ENCODE data around the gene WDR64.
"Not testable (repeated sequence)": the region's sequence is repeated elsewhere in the genome, so short reads cannot be mapped to it uniquely, and the experiment has no call there.

Gene WDR64

GRCh38 chr1:241823925-241824324 is 171.8 kb downstream of the WDR64 start:
- H2AK5ac ChIP-seq (ENCODE audit: low read length), result no peak overlapping the region
- H2AFZ ChIP-seq (ENCODE audit: insufficient read depth, low read length, poor library complexity), result no peak overlapping the region

GRCh38 chr1:241825581-241825980 is 173.5 kb downstream of the WDR64 start:
- no peaks in the 10 kb centered on the region for H3K27me3 ChIP-seq (ENCODE audit: insufficient read depth, low read length)
- no peaks in the 10 kb centered on the region for H3K36me3 ChIP-seq (ENCODE audit: control insufficient read depth in 1 of 2, insufficient read depth in 2 of 2, low read length in 2 of 2)
- H2AFZ ChIP-seq (ENCODE audit: insufficient read depth, low read length, poor library complexity), result no peak overlapping the region
- H3K14ac ChIP-seq (ENCODE audit: low read length), result no peak overlapping the region
- no peak overlapping the region for H3K9ac ChIP-seq (ENCODE audit: low read length)
- no peak overlapping the region for H3K4me2 ChIP-seq (ENCODE audit: low read length)
- DNase-seq, result no peak
- no peak overlapping the region for H3K4me3 ChIP-seq (ENCODE audit: low read depth, low read length)
- H3K27ac ChIP-seq (ENCODE audit: low read depth, low read length), result no peak overlapping the region
- no peak overlapping the region for H3K4ac ChIP-seq (ENCODE audit: low read depth, low read length)
- H3K23ac ChIP-seq (ENCODE audit: low read length), result no peak overlapping the region
- no peak overlapping the region for H4K91ac ChIP-seq (ENCODE audit: low read depth, low read length)
- H3K79me2 ChIP-seq (ENCODE audit: control insufficient read depth, insufficient read depth, low read length, poor library complexity), result no peaks in the 10 kb centered on the region
- no peak overlapping the region for H2AK5ac ChIP-seq (ENCODE audit: low read length)
- no peak overlapping the region for H2BK120ac ChIP-seq (ENCODE audit: insufficient read depth, low read length, poor library complexity)
- no peak overlapping the region for H2BK5ac ChIP-seq (ENCODE audit: low read depth, low read length, poor library complexity)
- H3K4me1 ChIP-seq (ENCODE audit: control insufficient read depth in 1 of 2, insufficient read depth in 2 of 2, low read length in 2 of 2), result no peaks in the 10 kb centered on the region
- H4K12ac ChIP-seq (ENCODE audit: low read depth, low read length), result no peak overlapping the region
- H4K8ac ChIP-seq (ENCODE audit: low read depth, low read length), result no peak overlapping the region
- H2BK12ac ChIP-seq (ENCODE audit: low read length), result no peak overlapping the region
- peaks cover 2% of the 10 kb centered on the region for H3K79me1 ChIP-seq (ENCODE audit: low read length)
- H3K18ac ChIP-seq (ENCODE audit: low read length), result no peak overlapping the region
- no peaks in the 10 kb centered on the region for H3K9me3 ChIP-seq (ENCODE audit: insufficient read depth, low read depth, low read length)

More at GRCh38 chr1:241823925-241824324, 171.8 kb downstream of the WDR64 start:
- H3K9me3 ChIP-seq (ENCODE audit: insufficient read depth, low read depth, low read length), result no peaks in the 10 kb centered on the region
- no CpG with 5 or more reads among the region's 1 CpG for WGBS (ENCODE audit: extremely low coverage, insufficient coverage, insufficient read length)
- H3K4ac ChIP-seq (ENCODE audit: low read depth, low read length), result no peak overlapping the region
- no peak overlapping the region for H4K91ac ChIP-seq (ENCODE audit: low read depth, low read length)
- no peak overlapping the region for H4K12ac ChIP-seq (ENCODE audit: low read depth, low read length)
- no peak overlapping the region for H3K18ac ChIP-seq (ENCODE audit: low read length)
- no peak overlapping the region for H3K23ac ChIP-seq (ENCODE audit: low read length)
- H3K27ac ChIP-seq (ENCODE audit: low read depth, low read length), result no peak overlapping the region
- H4K8ac ChIP-seq (ENCODE audit: low read depth, low read length), result no peak overlapping the region
- H3K36me3 ChIP-seq (ENCODE audit: control insufficient read depth in 1 of 2, insufficient read depth in 2 of 2, low read length in 2 of 2), result no peaks in the 10 kb centered on the region
- no peak overlapping the region for H3K4me3 ChIP-seq (ENCODE audit: low read depth, low read length)
- no peaks in the 10 kb centered on the region for H3K27me3 ChIP-seq (ENCODE audit: insufficient read depth, low read length)
- H3K4me2 ChIP-seq (ENCODE audit: low read length), result no peak overlapping the region
- no peak for DNase-seq
- H3K79me1 ChIP-seq (ENCODE audit: low read length), result no peaks in the 10 kb centered on the region
- no peak overlapping the region for H2BK5ac ChIP-seq (ENCODE audit: low read depth, low read length, poor library complexity)
- H3K9ac ChIP-seq (ENCODE audit: low read length), result no peak overlapping the region
- H3K4me1 ChIP-seq (ENCODE audit: control insufficient read depth in 1 of 2, insufficient read depth in 2 of 2, low read length in 2 of 2), result no peaks in the 10 kb centered on the region
- H2BK120ac ChIP-seq (ENCODE audit: insufficient read depth, low read length, poor library complexity), result no peak overlapping the region
- no peak overlapping the region for H2BK12ac ChIP-seq (ENCODE audit: low read length)
- H3K79me2 ChIP-seq (ENCODE audit: control insufficient read depth, insufficient read depth, low read length, poor library complexity), result no peaks in the 10 kb centered on the region
- H3K14ac ChIP-seq (ENCODE audit: low read length), result no peak overlapping the region

DNA sequence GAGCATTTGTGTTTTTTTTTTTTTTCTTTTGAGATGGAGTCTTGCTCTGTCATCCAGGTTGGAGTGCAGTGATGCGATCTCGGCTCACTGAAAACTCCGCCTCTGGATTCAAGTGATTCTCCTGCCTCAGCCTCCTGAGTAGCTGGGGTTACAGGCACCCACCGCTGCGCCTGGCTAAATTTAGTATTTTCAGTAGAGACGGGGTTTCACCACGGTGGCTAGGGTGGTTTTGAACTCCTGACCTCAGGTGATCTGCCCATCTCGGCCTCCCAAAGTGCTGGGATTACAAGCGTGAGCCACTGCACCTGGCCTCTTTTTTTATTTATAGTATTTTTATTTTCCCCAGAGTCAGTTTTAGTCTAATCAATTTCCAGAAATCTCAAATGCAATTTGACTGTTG is 174.5 kb downstream of the WDR64 start:
- not testable (repeated sequence) for H4K12ac ChIP-seq (ENCODE audit: low read depth, low read length); H4K8ac ChIP-seq (ENCODE audit: low read depth, low read length); H2BK5ac ChIP-seq (ENCODE audit: low read depth, low read length, poor library complexity); H3K27me3 ChIP-seq (ENCODE audit: insufficient read depth, low read length); H3K23ac ChIP-seq (ENCODE audit: low read length); H3K18ac ChIP-seq (ENCODE audit: low read length); DNase-seq; H3K4me2 ChIP-seq (ENCODE audit: low read length); H2BK120ac ChIP-seq (ENCODE audit: insufficient read depth, low read length, poor library complexity); H3K79me1 ChIP-seq (ENCODE audit: low read length); H3K4me1 ChIP-seq (ENCODE audit: control insufficient read depth in 1 of 2, insufficient read depth in 2 of 2, low read length in 2 of 2); H3K4ac ChIP-seq (ENCODE audit: low read depth, low read length); H4K91ac ChIP-seq (ENCODE audit: low read depth, low read length); H2AK5ac ChIP-seq (ENCODE audit: low read length); H3K14ac ChIP-seq (ENCODE audit: low read length); H3K79me2 ChIP-seq (ENCODE audit: control insufficient read depth, insufficient read depth, low read length, poor library complexity); H3K36me3 ChIP-seq (ENCODE audit: control insufficient read depth in 1 of 2, insufficient read depth in 2 of 2, low read length in 2 of 2); H3K27ac ChIP-seq (ENCODE audit: low read depth, low read length); H2BK12ac ChIP-seq (ENCODE audit: low read length); H3K9ac ChIP-seq (ENCODE audit: low read length); H3K4me3 ChIP-seq (ENCODE audit: low read depth, low read length); H2AFZ ChIP-seq (ENCODE audit: insufficient read depth, low read length, poor library complexity); H3K9me3 ChIP-seq (ENCODE audit: insufficient read depth, low read depth, low read length)
- WGBS (ENCODE audit: extremely low coverage, insufficient coverage, insufficient read length), result no CpG with 5 or more reads among the region's 9 CpGs

DNA sequence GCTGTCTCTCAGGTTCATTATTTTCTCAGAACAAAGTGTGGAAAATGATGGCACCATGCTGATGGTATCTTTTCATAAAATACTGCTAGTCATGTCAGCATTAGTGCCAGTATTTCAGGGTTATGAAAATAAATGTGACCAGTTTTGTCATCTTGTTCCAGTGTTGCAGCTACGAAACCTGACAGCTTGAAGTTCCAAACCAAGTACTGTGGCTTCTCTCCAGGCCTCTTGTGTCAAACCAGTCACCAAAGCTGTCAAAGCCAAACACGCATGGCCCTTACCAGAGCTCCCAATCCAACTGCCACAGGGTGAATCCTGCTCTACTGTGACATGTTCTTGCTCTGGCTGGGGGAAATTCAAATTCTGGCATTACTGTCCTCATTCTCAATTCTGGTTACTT is 175.2 kb downstream of the WDR64 start:
- Histone ChIP-seq H3K36me3 (ENCODE audit: control insufficient read depth in 1 of 2, insufficient read depth in 2 of 2, low read length in 2 of 2) (no peaks in the 10 kb centered on the region), H3K79me1 (ENCODE audit: low read length) (peaks cover 2% of the 10 kb centered on the region), H4K8ac (ENCODE audit: low read depth, low read length) (no peak overlapping the region), H3K18ac (ENCODE audit: low read length) (no peak overlapping the region), H4K12ac (ENCODE audit: low read depth, low read length) (no peak overlapping the region), H3K9ac (ENCODE audit: low read length) (no peak overlapping the region), H3K4me1 (ENCODE audit: control insufficient read depth in 1 of 2, insufficient read depth in 2 of 2, low read length in 2 of 2) (no peaks in the 10 kb centered on the region), H2BK120ac (ENCODE audit: insufficient read depth, low read length, poor library complexity) (no peak overlapping the region), H3K27me3 (ENCODE audit: insufficient read depth, low read length) (no peaks in the 10 kb centered on the region), H3K4me3 (ENCODE audit: low read depth, low read length) (no peak overlapping the region), H3K4ac (ENCODE audit: low read depth, low read length) (no peak overlapping the region), H3K14ac (ENCODE audit: low read length) (no peak overlapping the region), H4K91ac (ENCODE audit: low read depth, low read length) (no peak overlapping the region), H3K79me2 (ENCODE audit: control insufficient read depth, insufficient read depth, low read length, poor library complexity) (no peaks in the 10 kb centered on the region), H2AK5ac (ENCODE audit: low read length) (no peak overlapping the region), H2AFZ (ENCODE audit: insufficient read depth, low read length, poor library complexity) (no peak overlapping the region), H3K9me3 (ENCODE audit: insufficient read depth, low read depth, low read length) (no peaks in the 10 kb centered on the region), H2BK5ac (ENCODE audit: low read depth, low read length, poor library complexity) (no peak overlapping the region), H2BK12ac (ENCODE audit: low read length) (peak overlapping the region; percentile 53), H3K27ac (ENCODE audit: low read depth, low read length) (no peak overlapping the region), H3K23ac (ENCODE audit: low read length) (no peak overlapping the region), H3K4me2 (ENCODE audit: low read length) (no peak overlapping the region)
- no CpG with 5 or more reads among the region's 2 CpGs for WGBS (ENCODE audit: extremely low coverage, insufficient coverage, insufficient read length)
- DNase-seq, result no peak

Measured in trophoblast cell (in vitro differentiated cells and primary cell).